KMS-11 (cell line): ENCODE data around the gene KDM3A.

Experiments used
- H2AFZ ChIP-seq: fragments of 200-600 bp; sonication (generic); 2 replicates; pipeline ENCODE4 v1.6.1; 2016; ENCODE audit warnings: antibody characterized with exemption, mixed run types, low read depth
- H3K27ac ChIP-seq: fragments of 200-600 bp; sonication (generic); 2 replicates; pipeline ENCODE4 v1.6.1; 2016; ENCODE audit warnings: mild to moderate bottlenecking, mixed run types
- H3K27me3 ChIP-seq: fragments of 200-600 bp; sonication (generic); 2 replicates; pipeline ENCODE4 v1.6.1; 2017; ENCODE audit warnings: mild to moderate bottlenecking, low read depth, mixed run types, moderate library complexity; ENCODE audit not compliant: insufficient read depth
- H3K36me3 ChIP-seq: fragments of 200-600 bp; sonication (generic); 2 replicates; pipeline ENCODE4 v1.6.1; 2017; ENCODE audit warnings: mild to moderate bottlenecking, mixed run types; ENCODE audit not compliant: insufficient read depth
- H3K4me1 ChIP-seq: fragments of 200-600 bp; sonication (generic); 2 replicates; pipeline ENCODE4 v1.6.1; 2016; ENCODE audit warnings: mild to moderate bottlenecking, low read depth, mixed run types; ENCODE audit not compliant: poor library complexity, severe bottlenecking
- H3K4me2 ChIP-seq: fragments of 200-600 bp; sonication (generic); 2 replicates; pipeline ENCODE4 v1.7.0; 2016; ENCODE audit warnings: mild to moderate bottlenecking, mixed run types
- H3K4me3 ChIP-seq: fragments of 200-600 bp; sonication (generic); IDR thresholded peaks from 2 replicates; pipeline ENCODE4 v1.6.1; 2017; ENCODE audit warnings: low read depth, low read length, mixed read lengths; ENCODE audit not compliant: insufficient read depth
- H3K79me2 ChIP-seq: fragments of 200-600 bp; sonication (generic); 2 replicates; pipeline ENCODE4 v1.6.1; 2016; ENCODE audit warnings: low read depth, mixed run types; ENCODE audit not compliant: insufficient read depth
- H3K9ac ChIP-seq: fragments of 200-600 bp; sonication (generic); 2 replicates; pipeline ENCODE4 v1.6.1; 2016; ENCODE audit warnings: mild to moderate bottlenecking, mixed run types
- H4K20me1 ChIP-seq: fragments of 200-600 bp; sonication (generic); 2 replicates; pipeline ENCODE4 v1.6.1; 2016; ENCODE audit warnings: mild to moderate bottlenecking, mixed run types; ENCODE audit not compliant: insufficient read depth
- TF ChIP-seq, protein P1 (sequence below): fragments of 200-600 bp; sonication (generic); conservative IDR thresholded peaks from 2 replicates; pipeline ENCODE4 v1.6.1; 2017; ENCODE audit warnings: low read depth, mild to moderate bottlenecking, antibody characterized with exemption, low read length, moderate library complexity, mixed read lengths

KDM3A gene

DNA sequence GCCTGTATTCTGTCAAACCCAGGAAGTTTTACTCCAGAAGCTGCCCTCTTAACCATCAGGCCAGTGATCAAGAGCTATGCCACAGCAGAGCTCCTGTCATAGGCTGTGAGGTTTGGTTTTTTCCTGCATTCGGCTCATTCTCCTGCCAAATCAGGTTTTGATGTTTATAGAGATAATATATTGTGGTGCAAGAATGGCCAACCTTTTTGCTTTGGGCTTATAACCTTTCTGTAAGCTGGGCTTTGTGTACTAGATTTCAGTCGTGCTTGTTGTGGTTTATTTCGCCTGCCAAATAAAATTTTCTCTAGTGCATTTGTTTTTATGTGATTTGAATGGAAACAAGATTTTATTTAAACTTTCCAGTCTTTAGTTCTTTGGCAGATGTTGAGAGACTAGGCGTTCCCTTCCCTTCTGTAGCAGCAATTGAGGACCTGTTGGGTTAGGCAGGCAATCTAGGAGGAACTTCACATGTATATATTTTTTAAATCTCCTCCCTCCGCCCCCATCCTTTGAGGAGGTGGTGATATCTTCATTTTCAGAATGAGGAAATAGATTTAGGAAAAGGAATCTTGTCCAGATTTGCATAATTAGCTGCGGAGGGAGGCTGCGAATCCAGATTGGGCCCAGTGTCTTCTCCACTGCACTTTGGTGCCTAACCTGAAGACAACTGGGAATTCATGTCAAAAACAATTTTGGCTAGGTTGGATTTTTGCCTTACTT, 2.6 kb downstream of the KDM3A start:
- H3K27me3 ChIP-seq = no peaks in the 10 kb centered on the region
- H3K4me1 ChIP-seq = peaks cover 43% of the 10 kb centered on the region
- no peak overlapping the region for H3K27ac ChIP-seq
- H2AFZ ChIP-seq = no peak overlapping the region
- H3K79me2 ChIP-seq = peaks cover 64% of the 10 kb centered on the region
- no peak overlapping the region for H3K4me3 ChIP-seq
- peak overlapping the region; percentile 80; the same call in 1 of the 2 replicates for H3K4me2 ChIP-seq
- no peaks in the 10 kb centered on the region for H3K36me3 ChIP-seq
- H3K9ac ChIP-seq = no peak overlapping the region
- TF ChIP-seq, protein P1, sequence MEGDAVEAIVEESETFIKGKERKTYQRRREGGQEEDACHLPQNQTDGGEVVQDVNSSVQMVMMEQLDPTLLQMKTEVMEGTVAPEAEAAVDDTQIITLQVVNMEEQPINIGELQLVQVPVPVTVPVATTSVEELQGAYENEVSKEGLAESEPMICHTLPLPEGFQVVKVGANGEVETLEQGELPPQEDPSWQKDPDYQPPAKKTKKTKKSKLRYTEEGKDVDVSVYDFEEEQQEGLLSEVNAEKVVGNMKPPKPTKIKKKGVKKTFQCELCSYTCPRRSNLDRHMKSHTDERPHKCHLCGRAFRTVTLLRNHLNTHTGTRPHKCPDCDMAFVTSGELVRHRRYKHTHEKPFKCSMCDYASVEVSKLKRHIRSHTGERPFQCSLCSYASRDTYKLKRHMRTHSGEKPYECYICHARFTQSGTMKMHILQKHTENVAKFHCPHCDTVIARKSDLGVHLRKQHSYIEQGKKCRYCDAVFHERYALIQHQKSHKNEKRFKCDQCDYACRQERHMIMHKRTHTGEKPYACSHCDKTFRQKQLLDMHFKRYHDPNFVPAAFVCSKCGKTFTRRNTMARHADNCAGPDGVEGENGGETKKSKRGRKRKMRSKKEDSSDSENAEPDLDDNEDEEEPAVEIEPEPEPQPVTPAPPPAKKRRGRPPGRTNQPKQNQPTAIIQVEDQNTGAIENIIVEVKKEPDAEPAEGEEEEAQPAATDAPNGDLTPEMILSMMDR = no peak
- H4K20me1 ChIP-seq = no peaks in the 10 kb centered on the region

DNA sequence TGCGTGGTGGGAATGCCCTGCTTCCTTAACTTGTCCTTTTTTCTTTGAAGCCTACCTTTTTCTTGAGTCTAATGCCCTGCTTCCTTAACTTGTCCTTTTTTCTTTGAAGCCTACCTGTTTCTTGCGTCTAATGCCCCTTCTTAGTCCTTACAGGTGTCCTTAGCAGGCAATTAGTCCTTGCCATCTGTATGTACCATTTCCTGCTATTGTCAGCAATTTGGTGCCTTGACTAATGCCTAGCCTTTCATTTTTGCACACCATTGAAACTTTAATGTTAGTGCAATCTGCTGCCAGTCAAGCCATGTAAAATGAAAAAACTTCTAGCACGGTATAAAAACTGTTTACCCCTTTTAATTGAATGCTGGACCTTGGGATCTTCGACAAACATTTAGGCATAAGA, 4.3 kb downstream of the KDM3A start:
- peaks cover 39% of the 10 kb centered on the region for H3K4me1 ChIP-seq
- H3K4me2 ChIP-seq = peak overlapping the region; percentile 56
- H3K27me3 ChIP-seq = no peaks in the 10 kb centered on the region
- H4K20me1 ChIP-seq = no peaks in the 10 kb centered on the region
- no peak overlapping the region for H2AFZ ChIP-seq
- H3K79me2 ChIP-seq = peaks cover 67% of the 10 kb centered on the region
- TF ChIP-seq, protein P1 = no peak
- H3K4me3 ChIP-seq = no peak overlapping the region
- H3K36me3 ChIP-seq = no peaks in the 10 kb centered on the region
- no peak overlapping the region for H3K9ac ChIP-seq
- H3K27ac ChIP-seq = peak overlapping the region; percentile 4; the same call in 1 of the 2 replicates

DNA sequence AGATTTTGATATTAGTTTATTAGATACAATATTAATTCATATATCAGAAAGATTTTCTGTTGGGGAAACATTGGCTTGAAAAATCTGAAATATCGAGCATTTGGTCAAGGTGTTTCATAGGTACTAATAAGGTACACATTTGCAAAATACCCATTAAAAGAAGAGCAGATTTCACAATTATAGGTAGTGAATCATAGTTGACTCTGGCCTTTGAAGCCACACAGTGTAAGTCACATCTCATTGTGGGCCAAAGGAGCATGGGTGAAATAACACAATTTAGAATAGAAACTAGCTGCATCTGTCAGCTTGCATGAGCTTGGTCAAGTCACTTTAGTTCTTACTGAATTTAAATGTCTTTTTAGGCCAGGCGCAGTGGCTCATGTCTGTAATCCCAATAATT, 4.9 kb downstream of the KDM3A start:
- no peaks in the 10 kb centered on the region for H4K20me1 ChIP-seq
- TF ChIP-seq, protein P1 = no peak
- H3K4me3 ChIP-seq = no peak overlapping the region
- no peaks in the 10 kb centered on the region for H3K36me3 ChIP-seq
- peak overlapping the region; percentile 56 for H3K4me2 ChIP-seq
- no peak overlapping the region for H3K9ac ChIP-seq
- H3K4me1 ChIP-seq = peaks cover 39% of the 10 kb centered on the region
- H3K27ac ChIP-seq = 0 out of 2 replicates have a peak overlapping the region, but pooled peaks have one; percentile 4
- no peaks in the 10 kb centered on the region for H3K27me3 ChIP-seq
- no peak overlapping the region for H2AFZ ChIP-seq
- peaks cover 67% of the 10 kb centered on the region for H3K79me2 ChIP-seq

DNA sequence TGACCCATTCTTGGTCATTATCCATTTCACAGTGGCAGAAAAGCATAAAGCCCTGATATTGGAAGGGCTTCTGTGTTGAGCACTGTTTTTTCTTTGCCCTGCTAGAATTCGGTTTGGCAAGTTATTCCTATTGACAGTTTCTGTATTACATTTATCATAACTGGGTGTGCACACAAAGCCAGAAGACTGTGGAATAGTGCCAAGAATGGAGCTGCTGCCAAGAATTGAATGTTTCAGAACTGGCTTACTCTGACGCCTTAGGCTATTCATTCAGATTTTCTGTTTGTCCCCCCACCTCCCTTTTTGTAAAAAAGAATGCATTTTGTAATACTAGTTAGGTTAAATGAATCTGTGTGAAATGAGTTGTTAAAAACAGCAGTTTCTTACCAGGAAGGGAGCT, 12.7 kb downstream of the KDM3A start:
- H3K36me3 ChIP-seq = peaks cover 7% of the 10 kb centered on the region; the same call in 1 of the 2 replicates

More for the DNA sequence above, 12.7 kb downstream of the KDM3A start:
- H3K27ac ChIP-seq = no peak overlapping the region
- H4K20me1 ChIP-seq = no peaks in the 10 kb centered on the region
- peaks cover 3% of the 10 kb centered on the region; the same call in 1 of the 2 replicates for H3K79me2 ChIP-seq
- H3K4me2 ChIP-seq = no peak overlapping the region
- H3K9ac ChIP-seq = no peak overlapping the region
- TF ChIP-seq, protein P1 = no peak
- H3K4me1 ChIP-seq = no peaks in the 10 kb centered on the region
- no peak overlapping the region for H2AFZ ChIP-seq
- no peaks in the 10 kb centered on the region for H3K27me3 ChIP-seq
- no peak overlapping the region for H3K4me3 ChIP-seq
